Pancreas (tissue), 10 donors: ENCODE results near the gene PATL2. TPM values are rescaled to one million over a fixed set of nuclear protein-coding genes. Genes with fewer than 3 reads are reported as not detected.
"Not testable (repeated sequence)": the region's sequence is repeated elsewhere in the genome, so short reads cannot be mapped to it uniquely, and the experiment has no call there.

Experiments used
- ATAC-seq, 4 donors: fragments of 200-7000 bp; cut with Tn5 transposase; one replicate each; pipeline versions ENCODE4 v1.8.0 to v1.9.1; 2020; ENCODE audit warnings: mild to moderate bottlenecking in 4 of 4, moderate library complexity in 4 of 4
- DNase-seq, 6 donors: peaks; one replicate each; pipeline ENCODE4 v3.0.0-alpha.2; 2020
- FAIRE-seq: peaks from 2 replicates; lab custom pipeline; 2012; peaks lifted over from hg19 to GRCh38; lab: Jason Lieb, UNC
- H3K27ac ChIP-seq, 4 donors: fragments of 200-600 bp; sonication (generic); 1 replicate in 3 of 4; 2 replicates in 1 of 4; pipeline versions ENCODE4 v1.5.0 to v1.8.0; 2020
- H3K27me3 ChIP-seq, 4 donors: fragments of 200-600 bp; one replicate each; pipeline ENCODE4 v1.8.0; 2021
- H3K36me3 ChIP-seq, 3 donors: fragments of 200-600 bp; sonication (generic) in 1 of 3; one replicate each; pipeline versions ENCODE4 v1.5.0 to v1.8.0; 2020 to 2021
- H3K4me1 ChIP-seq, 3 donors: fragments of 200-600 bp; one replicate each; pipeline ENCODE4 v1.8.0; 2021
- H3K4me3 ChIP-seq, 4 donors: fragments of 200-600 bp; sonication (generic) in 2 of 4; one replicate each; pipeline versions ENCODE4 v1.5.0 to v1.8.0; 2020 to 2021
- H3K9me3 ChIP-seq, 4 donors: fragments of 200-600 bp; one replicate each; pipeline ENCODE4 v1.8.0; 2021
- WGBS, 2 donors: extraction: QIAGEN DNeasy Blood & Tissue Kit; methylation state at CpG; one replicate each; pipeline ENCODE4 v1.1.7; 2013; 5-methylcytosine and 5-hydroxymethylcytosine counted together
- intact Hi-C, 3 donors: fragments of 100-400 bp; cut with DNase I; formaldehyde crosslinking; loops; one replicate each; pipeline versions ENCODE4 v1.11.1 to v1.14.2; 2022
- polyA plus RNA-seq, 2 donors: library from polyadenylated mRNA; stranded (reverse); fragments of 200-250 nt; gene quantifications; one replicate each; pipeline ENCODE4 v1.2.3, GENCODE V29; 2013
- total RNA-seq, 6 donors: library from RNA; stranded (reverse); fragmentation: NEBNext Ultra II Directional in 4 of 6; extraction: Animal tissue kit (Norgen Biotek cat#: 25700) in 4 of 6; gene quantifications; one replicate each; pipeline versions ENCODE4 v1.2.1 to v1.2.4, GENCODE V29; 2021 to 2023
- TF ChIP-seq, protein P1 (sequence below), 4 donors: fragments of 200-600 bp; sonication (generic) in 3 of 4; IDR thresholded peaks; one replicate each; pipeline versions ENCODE4 v1.5.0 to v1.8.0; 2021; ENCODE audit warnings: antibody characterized with exemption in 4 of 4
- donor health status: healthy with polysubstance abuse.
- donor health status: DM: no; HTN: no; CAD: no; lungs with moderate emphysema.
- donor health status: DM: no; HTN: no; CAD: no.
- donor health status: control.
- donor health status: control.
- donor health status: Bipolar disorder and iron deficiency.
- donor health status: DM: yes; HTN: yes; CAD: no.
- donor health status: DM: no; HTN: no; CAD: no.
- donor health status: DM: no; HTN: no; CAD: no.
- donor health status: DM: yes; HTN: yes; CAD: no.

PATL2 gene
- total and polyA plus RNA-seq, 8 donors, result 0.24 to 1.6 (median 0.63) TPM

DNA sequence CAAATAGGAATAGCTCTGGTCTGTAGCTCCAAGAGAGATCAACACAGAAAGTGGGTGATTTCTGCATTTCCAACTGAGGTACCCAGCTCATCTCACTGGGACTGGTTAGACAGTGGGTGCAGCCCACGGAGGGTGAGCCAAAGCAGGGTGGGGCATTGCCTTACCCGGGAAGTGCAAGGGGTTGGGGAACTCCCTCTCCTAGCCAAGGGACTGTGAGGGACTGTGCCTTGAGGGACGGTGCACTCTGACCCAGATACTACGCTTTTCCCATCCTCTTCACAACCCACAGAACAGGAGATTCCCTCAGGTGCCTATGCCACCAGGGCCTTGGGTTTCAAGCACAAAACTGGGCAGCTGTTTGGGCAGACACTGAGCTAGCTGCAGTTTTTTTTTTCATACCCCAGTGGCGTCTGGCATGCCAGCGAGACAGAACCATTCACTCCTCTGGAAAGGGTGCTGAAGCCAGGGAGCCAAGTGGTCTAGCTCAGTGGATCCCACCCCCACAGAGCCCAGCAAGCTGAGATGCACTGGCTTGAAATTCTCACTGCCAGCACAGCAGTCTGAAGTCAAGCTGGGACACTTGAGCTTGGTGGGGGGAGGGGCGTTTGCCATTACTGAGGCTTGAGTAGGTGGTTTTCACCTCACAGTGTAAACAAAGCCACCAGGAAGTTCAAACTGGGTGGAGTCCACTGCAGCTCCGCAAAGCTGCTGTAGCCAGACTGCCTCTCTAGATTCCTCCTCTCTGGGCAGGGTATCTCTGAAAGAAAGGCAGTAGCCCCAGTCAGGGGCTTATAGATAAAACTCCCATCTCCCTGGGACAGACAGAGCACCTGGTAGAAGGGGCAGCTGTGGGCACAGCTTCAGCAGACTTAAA, 28.1 kb downstream of the PATL2 start:
- H3K27ac ChIP-seq, result peak overlapping the region in 2 of 4 donors; percentile 14 to 46
- H3K9me3 ChIP-seq, FAIRE-seq, H3K27me3 ChIP-seq, intact Hi-C loops, H3K36me3 ChIP-seq: not testable (repeated sequence)
- H3K4me3 ChIP-seq, result peak overlapping the region in 1 of 4 donors; percentile 14
- DNase-seq, result peak; percentile 55 to 82 (median 68)
- H3K4me1 ChIP-seq, result peaks cover 0 to 10% (median 0%) of the 10 kb centered on the region in 3 donors
- ATAC-seq, result peak in 2 of 4 donors; percentile 41 to 70
- WGBS, 2 donors, result 41 to 46% methylated on average over 8 of the region's 8 CpGs

DNA sequence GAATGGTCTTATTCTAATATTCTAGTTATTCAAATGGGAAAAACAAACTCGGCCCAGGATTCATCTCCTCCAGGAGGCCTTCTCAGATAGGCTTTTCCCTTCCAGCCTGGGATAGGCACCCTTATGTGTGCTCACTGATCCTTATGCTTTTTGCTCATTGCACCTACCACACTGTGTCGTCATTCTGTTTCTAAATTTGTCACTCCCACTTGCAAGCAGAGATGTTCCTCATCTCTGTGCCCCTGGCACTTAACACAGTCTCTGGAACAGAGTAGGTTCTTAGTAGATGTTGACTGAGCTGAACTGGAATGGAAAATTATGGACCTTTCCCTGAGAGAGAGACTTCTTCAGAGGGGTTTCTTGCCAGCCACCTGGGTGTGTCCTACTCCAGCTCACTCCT, 28.9 kb downstream of the PATL2 start:
- FAIRE-seq, result no peak
- Histone ChIP-seq H3K36me3 (no peaks in the 10 kb centered on the region), H3K4me3 (no peak overlapping the region), H3K27me3 (no peaks in the 10 kb centered on the region), H3K27ac (no peak overlapping the region), H3K4me1 (peaks cover 0 to 10% (median 0%) of the 10 kb centered on the region in 3 donors), H3K9me3 (no peaks in the 10 kb centered on the region)
- intact Hi-C loops, result no loop called here
- WGBS, 2 donors, result 77 to 83% methylated on average over 2 of the region's 2 CpGs
- ATAC-seq, result no peak
- DNase-seq, result no peak
- TF ChIP-seq, protein P1, sequence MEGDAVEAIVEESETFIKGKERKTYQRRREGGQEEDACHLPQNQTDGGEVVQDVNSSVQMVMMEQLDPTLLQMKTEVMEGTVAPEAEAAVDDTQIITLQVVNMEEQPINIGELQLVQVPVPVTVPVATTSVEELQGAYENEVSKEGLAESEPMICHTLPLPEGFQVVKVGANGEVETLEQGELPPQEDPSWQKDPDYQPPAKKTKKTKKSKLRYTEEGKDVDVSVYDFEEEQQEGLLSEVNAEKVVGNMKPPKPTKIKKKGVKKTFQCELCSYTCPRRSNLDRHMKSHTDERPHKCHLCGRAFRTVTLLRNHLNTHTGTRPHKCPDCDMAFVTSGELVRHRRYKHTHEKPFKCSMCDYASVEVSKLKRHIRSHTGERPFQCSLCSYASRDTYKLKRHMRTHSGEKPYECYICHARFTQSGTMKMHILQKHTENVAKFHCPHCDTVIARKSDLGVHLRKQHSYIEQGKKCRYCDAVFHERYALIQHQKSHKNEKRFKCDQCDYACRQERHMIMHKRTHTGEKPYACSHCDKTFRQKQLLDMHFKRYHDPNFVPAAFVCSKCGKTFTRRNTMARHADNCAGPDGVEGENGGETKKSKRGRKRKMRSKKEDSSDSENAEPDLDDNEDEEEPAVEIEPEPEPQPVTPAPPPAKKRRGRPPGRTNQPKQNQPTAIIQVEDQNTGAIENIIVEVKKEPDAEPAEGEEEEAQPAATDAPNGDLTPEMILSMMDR (IDR thresholded peaks at IDR 0.05), result no peak

DNA sequence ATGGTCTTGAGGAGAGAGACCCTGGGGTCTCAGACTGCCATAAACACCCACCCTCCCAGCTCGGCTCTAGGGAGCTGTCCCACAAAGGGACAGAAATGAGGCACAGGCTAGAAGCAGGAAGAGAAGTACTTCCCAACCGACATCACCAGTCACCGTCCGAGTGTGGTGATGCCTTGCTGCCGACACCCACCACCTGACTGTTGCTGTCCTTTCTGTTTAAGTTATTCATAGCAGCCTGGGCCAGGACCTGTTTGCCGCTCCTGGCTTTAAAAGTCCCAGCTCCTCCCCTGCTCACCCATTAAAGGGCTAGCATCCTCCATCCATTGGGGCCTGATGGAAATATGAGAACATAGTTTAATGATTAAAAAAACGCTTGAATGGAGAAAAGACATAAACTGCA, 34.4 kb downstream of the PATL2 start:
- Histone ChIP-seq H3K4me1 (no peaks in the 10 kb centered on the region), H3K36me3 (no peaks in the 10 kb centered on the region), H3K27ac (no peak overlapping the region), H3K27me3 (no peaks in the 10 kb centered on the region), H3K9me3 (no peaks in the 10 kb centered on the region), H3K4me3 (no peak overlapping the region)
- TF ChIP-seq, protein P1 (IDR thresholded peaks at IDR 0.05), result no peak
- FAIRE-seq (no peak), DNase-seq (no peak), ATAC-seq (no peak)
- intact Hi-C loops, result loop anchor here in 1 of 3 donors (10.0 kb wide), 1 partner anchor 58 kb away; the partner anchor contains the start of gene TRIM69
- 56 to 70% methylated on average over 7 of the region's 7 CpGs for whole genome bisulfite sequencing, 2 donors

DNA sequence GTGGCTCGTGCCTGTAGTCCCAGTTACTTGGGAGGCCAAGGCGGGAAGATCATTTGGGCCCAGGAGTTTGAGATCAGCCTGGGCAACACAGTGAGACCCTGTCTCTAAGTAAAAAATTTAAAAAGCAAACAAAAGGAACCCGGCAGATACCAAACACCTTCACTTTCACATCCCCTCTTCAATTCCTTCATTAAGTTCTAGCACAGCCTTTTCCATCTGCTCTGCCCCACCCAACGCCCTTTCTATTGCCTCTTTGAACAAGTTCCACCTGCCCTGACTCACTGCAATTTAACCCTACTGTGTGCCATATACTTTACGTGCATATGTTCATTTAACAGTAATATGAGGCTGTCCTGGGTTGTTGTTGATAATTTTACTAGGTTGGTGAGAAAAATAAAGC, 35.2 kb downstream of the PATL2 start:
- Histone ChIP-seq H3K27me3 (no peaks in the 10 kb centered on the region), H3K36me3 (no peaks in the 10 kb centered on the region), H3K9me3 (no peaks in the 10 kb centered on the region), H3K4me3 (no peak overlapping the region), H3K27ac (no peak overlapping the region), H3K4me1 (no peaks in the 10 kb centered on the region)
- whole genome bisulfite sequencing, 2 donors, result 72 to 77% methylated on average over 5 of the region's 5 CpGs
- ATAC-seq (no peak), FAIRE-seq (no peak), DNase-seq (no peak)
- intact Hi-C loops, result loop anchor here in 1 of 3 donors (10.0 kb wide), 1 partner anchor 59 kb away; the partner anchor contains the start of gene TRIM69
- TF ChIP-seq, protein P1 (IDR thresholded peaks at IDR 0.05), result no peak

DNA sequence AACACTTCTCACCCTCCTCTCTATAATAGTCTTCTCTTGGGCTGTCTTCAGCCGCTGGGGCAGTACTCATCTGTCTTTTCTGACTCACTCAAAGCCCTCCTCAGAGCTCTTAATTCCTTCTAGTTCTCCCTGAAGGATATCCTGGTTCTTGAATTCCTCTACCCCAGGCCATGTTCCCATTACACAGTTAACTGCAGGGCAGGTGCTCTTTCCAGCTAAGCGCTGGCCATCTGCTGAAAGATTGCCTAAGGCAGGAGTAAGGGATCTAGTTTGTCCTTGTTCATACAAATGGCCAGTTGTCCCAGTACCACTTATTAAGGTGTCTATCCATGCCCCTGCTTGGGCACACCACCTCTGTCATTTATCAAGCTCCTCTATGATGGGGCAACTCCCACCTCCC, 37.5 kb downstream of the PATL2 start:
- Histone ChIP-seq H3K9me3 (no peaks in the 10 kb centered on the region), H3K4me1 (no peaks in the 10 kb centered on the region), H3K36me3 (no peaks in the 10 kb centered on the region), H3K4me3 (no peak overlapping the region), H3K27ac (no peak overlapping the region), H3K27me3 (no peaks in the 10 kb centered on the region)
- DNase-seq (no peak), FAIRE-seq (no peak), ATAC-seq (no peak)
- WGBS, 2 donors, result 85 to 94% methylated on average over 2 of the region's 2 CpGs
- intact Hi-C loops, result loop anchor here in 1 of 3 donors (10.0 kb wide), 1 partner anchor 61 kb away; the partner anchor contains the start of gene TRIM69
- TF ChIP-seq, protein P1 (IDR thresholded peaks at IDR 0.05), result no peak
